Cardiac muscle cell (in vitro differentiated cells and primary cell): ENCODE measurements around the gene TREML1. TPM values are rescaled to one million over a fixed set of nuclear protein-coding genes. Genes with fewer than 3 reads are reported as not detected.

ENCODE experiments used
- DNase-seq, 2 donors: peaks; one replicate each; pipeline versions ENCODE4 v3.0.0 to v3.0.0-alpha.2; 2010 to 2017; ENCODE audit warnings: low read depth in 1 of 2, low spot score in 1 of 2
- H3K27ac ChIP-seq: fragments of 200-600 bp; sonication (generic); 2 replicates; pipeline ENCODE4 v1.5.1; 2016
- H3K27me3 ChIP-seq: fragments of 200-600 bp; sonication (generic); 2 replicates; pipeline ENCODE4 v1.6.0; 2016; ENCODE audit warnings: control low read depth
- H3K36me3 ChIP-seq: fragments of 200-600 bp; sonication (generic); 2 replicates; pipeline ENCODE4 v1.5.1; 2016; ENCODE audit warnings: control low read depth
- H3K4me1 ChIP-seq: fragments of 200-600 bp; sonication (generic); 2 replicates; pipeline ENCODE4 v1.8.1; 2017; ENCODE audit warnings: low read depth, mild to moderate bottlenecking, mixed run types
- H3K4me3 ChIP-seq: fragments of 200-600 bp; sonication (generic); 2 replicates; pipeline ENCODE4 v1.5.1; 2016; ENCODE audit warnings: mild to moderate bottlenecking
- H3K9me3 ChIP-seq: fragments of 200-600 bp; sonication (generic); 2 replicates; pipeline ENCODE4 v1.5.1; 2017; ENCODE audit warnings: low read depth, mild to moderate bottlenecking, control low read depth
- CTCF ChIP-seq: IDR thresholded peaks from 2 replicates; pipeline ENCODE4 v1.5.1; 2012; ENCODE audit warnings: low read depth, mild to moderate bottlenecking, low read length
- polyA plus RNA-seq: library from polyadenylated mRNA; unstranded; fragments of >200 nt; fragmentation: Nextera tagmentation; extraction: Ambion mirVana; gene quantifications from 2 replicates; pipeline ENCODE4 v1.2.1, GENCODE V29; 2016
- total RNA-seq: library from RNA; depleted of rRNA; stranded (reverse); fragments of >200 nt; gene quantifications from 2 replicates; pipeline ENCODE4 v1.2.3, GENCODE V29; 2016

Gene TREML1
- total and polyA plus RNA-seq, 2 experiments from 2014 or later: not detected

- H3K9me3 ChIP-seq: no peaks in the 10 kb centered on the region
- no peak overlapping the region for H3K27ac ChIP-seq
- no peaks in the 10 kb centered on the region for H3K4me1 ChIP-seq
- TF ChIP-seq CTCF: no peak
- no peaks in the 10 kb centered on the region for H3K36me3 ChIP-seq
- DNase-seq: no peak
- H3K4me3 ChIP-seq: no peak overlapping the region
- no peaks in the 10 kb centered on the region for H3K27me3 ChIP-seq
Observed at GRCh38 chr6:41176189-41176588, 22.0 kb upstream of the TREML1 start.

- Histone ChIP-seq H3K27me3 (no peaks in the 10 kb centered on the region), H3K27ac (no peak overlapping the region), H3K4me3 (no peak overlapping the region), H3K9me3 (no peaks in the 10 kb centered on the region), H3K36me3 (no peaks in the 10 kb centered on the region), H3K4me1 (no peaks in the 10 kb centered on the region)
- DNase-seq: no peak
- no peak for TF ChIP-seq CTCF
Observed at GRCh38 chr6:41175084-41175483, 20.9 kb upstream of the TREML1 start.

- no peaks in the 10 kb centered on the region for H3K27me3 ChIP-seq
- TF ChIP-seq CTCF: no peak
- H3K4me1 ChIP-seq: no peaks in the 10 kb centered on the region
- H3K9me3 ChIP-seq: no peaks in the 10 kb centered on the region
- DNase-seq: no peak
- no peak overlapping the region for H3K27ac ChIP-seq
- H3K4me3 ChIP-seq: no peak overlapping the region
- no peaks in the 10 kb centered on the region for H3K36me3 ChIP-seq
Observed at GRCh38 chr6:41174610-41175009, 20.5 kb upstream of the TREML1 start.

- DNase-seq: no peak
- H3K4me3 ChIP-seq: no peak overlapping the region
Observed at GRCh38 chr6:41171908-41172307, 17.8 kb upstream of the TREML1 start.

GRCh38 chr6:41170547-41171160 lies 16.5 kb upstream of the TREML1 start:
- no peaks in the 10 kb centered on the region for H3K9me3 ChIP-seq
- no peak for TF ChIP-seq CTCF
- DNase-seq: no peak

More at GRCh38 chr6:41171908-41172307, 17.8 kb upstream of the TREML1 start:
- TF ChIP-seq CTCF: no peak
- no peaks in the 10 kb centered on the region for H3K36me3 ChIP-seq
- no peak overlapping the region for H3K27ac ChIP-seq
- H3K27me3 ChIP-seq: no peaks in the 10 kb centered on the region
- H3K9me3 ChIP-seq: no peaks in the 10 kb centered on the region
- H3K4me1 ChIP-seq: no peaks in the 10 kb centered on the region

More at GRCh38 chr6:41170547-41171160, 16.5 kb upstream of the TREML1 start:
- no peak overlapping the region for H3K4me3 ChIP-seq
- no peaks in the 10 kb centered on the region for H3K36me3 ChIP-seq
- H3K27me3 ChIP-seq: no peaks in the 10 kb centered on the region
- no peak overlapping the region for H3K27ac ChIP-seq
- no peaks in the 10 kb centered on the region for H3K4me1 ChIP-seq
